PC-9 (cell line): ENCODE results near the gene HPS3. TPM values are rescaled to one million over a fixed set of nuclear protein-coding genes. Genes with fewer than 3 reads are reported as not detected.

Source experiments
- BruUV-seq: library from RNA; stranded (reverse); fragments of 400-500 nt; replicated peaks from 2 replicates; lab custom pipeline; 2021; lab: Mats Ljungman, UMichigan
- CTCF ChIA-PET: fragments of 300-600 bp; sonication (Branson Sonifier 250); formaldehyde crosslinking; loops from one replicate; lab custom pipeline; 2022; ENCODE audit warnings: antibody characterized with exemption; lab: Charles Lee
- POLR2A ChIA-PET: fragments of 300-600 bp; sonication (Branson Sonifier 250); formaldehyde crosslinking; loops from one replicate; lab custom pipeline; 2022; ENCODE audit warnings: antibody characterized with exemption; ENCODE audit not compliant: unreplicated experiment; lab: Charles Lee
- DNase-seq, 2 experiments: peaks; one replicate each; pipeline versions ENCODE4 v3.0.0 to v3.0.0-alpha.2; 2015 to 2022; ENCODE audit warnings: mixed read lengths in 1 of 2
- H2AFZ ChIP-seq: fragments of 200-600 bp; sonication (generic); 2 replicates; pipeline ENCODE4 v1.8.1; 2017; ENCODE audit warnings: antibody characterized with exemption
- H3F3A ChIP-seq: fragments of 200-600 bp; sonication (generic); 2 replicates; pipeline ENCODE4 v1.8.1; 2017; ENCODE audit warnings: antibody characterized with exemption, mild to moderate bottlenecking, low read depth; ENCODE audit not compliant: insufficient read depth
- H3K27ac ChIP-seq: fragments of 200-600 bp; sonication (generic); 2 replicates; pipeline ENCODE4 v1.6.1; 2016; ENCODE audit warnings: mixed run types
- H3K27me3 ChIP-seq: fragments of 200-600 bp; sonication (generic); 2 replicates; pipeline ENCODE4 v1.6.1; 2016; ENCODE audit warnings: low read depth, mixed run types; ENCODE audit not compliant: insufficient read depth
- H3K36me3 ChIP-seq: fragments of 200-600 bp; sonication (generic); 2 replicates; pipeline ENCODE4 v1.6.1; 2016; ENCODE audit warnings: low read depth, mixed run types
- H3K4me1 ChIP-seq: fragments of 200-600 bp; sonication (generic); replicated peaks from 2 replicates; pipeline ENCODE4 v1.6.1; 2016; ENCODE audit warnings: mixed run types; ENCODE audit not compliant: insufficient read depth
- H3K4me2 ChIP-seq: fragments of 200-600 bp; sonication (generic); 2 replicates; pipeline ENCODE4 v1.6.1; 2017; ENCODE audit warnings: mixed run types
- H3K4me3 ChIP-seq: fragments of 200-600 bp; sonication (generic); 2 replicates; pipeline ENCODE4 v1.6.1; 2016; ENCODE audit warnings: mixed run types
- H3K79me2 ChIP-seq: fragments of 200-600 bp; sonication (generic); 2 replicates; pipeline ENCODE4 v1.6.1; 2017; ENCODE audit warnings: low read depth, mixed run types
- H3K9me2 ChIP-seq: fragments of 200-600 bp; sonication (generic); 2 replicates; pipeline ENCODE4 v1.8.1; 2017; ENCODE audit warnings: mild to moderate bottlenecking; ENCODE audit not compliant: insufficient read depth
- H3K9me3 ChIP-seq: fragments of 200-600 bp; sonication (generic); 2 replicates; pipeline ENCODE4 v1.8.1; 2016; ENCODE audit warnings: low read depth; ENCODE audit not compliant: insufficient read depth
- H4K20me1 ChIP-seq: fragments of 200-600 bp; sonication (generic); 2 replicates; pipeline ENCODE4 v1.8.1; 2017; ENCODE audit not compliant: insufficient read depth
- EZH2 ChIP-seq: fragments of 200-600 bp; sonication (generic); IDR thresholded peaks from 2 replicates; pipeline ENCODE4 v1.8.0; 2017; ENCODE audit warnings: antibody characterized with exemption, low read depth
- intact Hi-C: fragments of 100-400 bp; cut with micrococcal nuclease; formaldehyde crosslinking; loops from one replicate; pipeline ENCODE4 v1.10.0; 2022; ENCODE audit not compliant: unreplicated experiment
- total RNA-seq: library from RNA; stranded (reverse); gene quantifications from 2 replicates; pipeline ENCODE4 v1.2.3, GENCODE V29; 2021
- TF ChIP-seq, protein P1 (sequence below): fragments of 200-600 bp; sonication (generic); conservative IDR thresholded peaks from 2 replicates; pipeline ENCODE4 v1.6.1; 2017; ENCODE audit warnings: mixed run types, antibody characterized with exemption, mild to moderate bottlenecking, moderate library complexity

HPS3 gene
- total RNA-seq, 1 experiment from 2014 or later, result 33.4 TPM

DNA sequence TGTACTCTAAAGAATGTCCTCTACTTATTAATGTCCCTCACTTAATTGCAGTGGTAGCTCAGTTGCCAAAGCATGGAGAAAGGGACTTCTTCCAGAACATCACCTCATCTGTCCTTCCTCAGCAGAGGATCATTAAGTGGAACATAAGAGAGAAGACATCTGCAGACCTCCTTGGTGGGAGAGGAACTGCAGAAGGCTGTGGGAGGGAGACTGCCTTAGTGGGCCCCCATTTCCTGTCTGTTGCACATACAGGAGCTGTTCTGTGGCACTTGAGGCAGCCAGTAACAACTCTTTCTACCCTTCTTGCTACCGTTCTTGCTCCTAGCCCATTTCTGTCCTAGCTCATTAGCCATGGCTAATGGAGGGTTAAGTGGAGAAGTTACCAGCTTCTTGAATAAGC lies 33.6 kb downstream of the HPS3 start:
- ChIA-PET POLR2A (interaction anchor here (0.7 kb wide), 1 partner anchor 262 kb away, joined by 3 read pairs; no protein-coding TSS in a partner anchor), CTCF (interaction anchor here (0.9 kb wide), 1 partner anchor 43 kb away, joined by 3 read pairs; no protein-coding TSS in a partner anchor)
- no peak overlapping the region for H2AFZ ChIP-seq
- no peak overlapping the region for H3K4me3 ChIP-seq
- DNase-seq, result no peak
- intact Hi-C loops, result no loop called here
- H3K4me2 ChIP-seq, result no peak overlapping the region
- no peaks in the 10 kb centered on the region for H4K20me1 ChIP-seq
- no peaks in the 10 kb centered on the region for H3K27me3 ChIP-seq
- H3F3A ChIP-seq, result peaks cover 6% of the 10 kb centered on the region; the same call in 1 of the 2 replicates
- peaks cover 40% of the 10 kb centered on the region for H3K36me3 ChIP-seq
- no peaks in the 10 kb centered on the region for H3K9me2 ChIP-seq
- no TSS peak for BruUV-seq
- H3K79me2 ChIP-seq, result no peaks in the 10 kb centered on the region
- peaks cover 15% of the 10 kb centered on the region for H3K4me1 ChIP-seq
- no peak overlapping the region for H3K27ac ChIP-seq
- no peaks in the 10 kb centered on the region for H3K9me3 ChIP-seq
- TF ChIP-seq, protein P1, sequence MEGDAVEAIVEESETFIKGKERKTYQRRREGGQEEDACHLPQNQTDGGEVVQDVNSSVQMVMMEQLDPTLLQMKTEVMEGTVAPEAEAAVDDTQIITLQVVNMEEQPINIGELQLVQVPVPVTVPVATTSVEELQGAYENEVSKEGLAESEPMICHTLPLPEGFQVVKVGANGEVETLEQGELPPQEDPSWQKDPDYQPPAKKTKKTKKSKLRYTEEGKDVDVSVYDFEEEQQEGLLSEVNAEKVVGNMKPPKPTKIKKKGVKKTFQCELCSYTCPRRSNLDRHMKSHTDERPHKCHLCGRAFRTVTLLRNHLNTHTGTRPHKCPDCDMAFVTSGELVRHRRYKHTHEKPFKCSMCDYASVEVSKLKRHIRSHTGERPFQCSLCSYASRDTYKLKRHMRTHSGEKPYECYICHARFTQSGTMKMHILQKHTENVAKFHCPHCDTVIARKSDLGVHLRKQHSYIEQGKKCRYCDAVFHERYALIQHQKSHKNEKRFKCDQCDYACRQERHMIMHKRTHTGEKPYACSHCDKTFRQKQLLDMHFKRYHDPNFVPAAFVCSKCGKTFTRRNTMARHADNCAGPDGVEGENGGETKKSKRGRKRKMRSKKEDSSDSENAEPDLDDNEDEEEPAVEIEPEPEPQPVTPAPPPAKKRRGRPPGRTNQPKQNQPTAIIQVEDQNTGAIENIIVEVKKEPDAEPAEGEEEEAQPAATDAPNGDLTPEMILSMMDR, result no peak
- TF ChIP-seq EZH2, result no peak

DNA sequence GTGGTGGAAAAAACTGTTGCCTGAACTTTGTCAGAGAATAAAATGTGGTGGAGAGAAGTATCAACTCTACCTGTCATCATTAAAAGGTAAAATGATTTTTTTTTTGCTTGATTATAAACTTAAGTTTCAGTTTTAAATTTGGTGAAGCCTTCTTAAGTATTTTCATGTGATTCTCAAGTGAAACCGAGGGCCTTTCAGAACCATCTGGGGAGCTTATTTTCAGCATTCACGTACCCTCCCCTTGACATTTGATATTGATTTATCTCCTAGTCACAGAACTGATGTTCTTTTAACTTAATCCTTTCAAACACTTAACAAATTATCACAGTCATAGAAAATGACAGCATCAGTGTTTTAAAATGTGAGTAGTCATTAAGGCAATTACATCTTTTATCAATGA lies 38.5 kb downstream of the HPS3 start:
- H3K36me3 ChIP-seq, result peaks cover 29% of the 10 kb centered on the region
- no peaks in the 10 kb centered on the region for H4K20me1 ChIP-seq
- H3K4me2 ChIP-seq, result no peak overlapping the region
- H3F3A ChIP-seq, result peaks cover 6% of the 10 kb centered on the region; the same call in 1 of the 2 replicates
- no peak for DNase-seq
- intact Hi-C loops, result no loop called here
- peaks cover 15% of the 10 kb centered on the region for H3K4me1 ChIP-seq
- no peak overlapping the region for H2AFZ ChIP-seq
- H3K9me2 ChIP-seq, result no peaks in the 10 kb centered on the region
- H3K79me2 ChIP-seq, result no peaks in the 10 kb centered on the region
- H3K9me3 ChIP-seq, result no peaks in the 10 kb centered on the region
- H3K27me3 ChIP-seq, result no peaks in the 10 kb centered on the region
- TF ChIP-seq, protein P1, result no peak
- no peak for TF ChIP-seq EZH2
- no TSS peak for BruUV-seq
- no peak overlapping the region for H3K4me3 ChIP-seq
- ChIA-PET POLR2A (no interaction called here), CTCF (no interaction called here)
- H3K27ac ChIP-seq, result no peak overlapping the region

DNA sequence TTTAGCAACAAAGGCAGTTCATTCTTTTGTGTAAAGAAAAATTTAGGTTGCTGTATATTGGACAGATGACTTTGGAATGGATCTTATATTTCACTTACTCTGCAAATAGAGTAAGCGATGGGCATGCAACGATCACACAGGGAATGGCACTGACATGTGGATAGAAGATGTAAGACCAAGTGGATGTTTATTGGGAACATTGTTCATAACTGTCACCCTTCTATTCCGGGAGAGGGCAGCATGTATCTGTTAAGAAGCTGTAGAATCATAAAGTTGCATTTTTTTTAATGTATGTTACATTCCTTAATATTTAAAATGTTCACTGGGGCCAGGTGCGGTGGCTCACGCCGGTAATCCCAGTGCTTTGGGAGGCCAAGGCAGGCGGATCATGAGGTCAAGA lies 41.2 kb downstream of the HPS3 start:
- H3K4me2 ChIP-seq, result no peak overlapping the region
- no peak overlapping the region for H2AFZ ChIP-seq
- H3K4me1 ChIP-seq, result peaks cover 3% of the 10 kb centered on the region; the same call in 1 of the 2 replicates
- peaks cover 2% of the 10 kb centered on the region; the same call in 1 of the 2 replicates for H3F3A ChIP-seq
- no peak overlapping the region for H3K27ac ChIP-seq
- H3K9me2 ChIP-seq, result no peaks in the 10 kb centered on the region
- no peak overlapping the region for H3K4me3 ChIP-seq
- H3K36me3 ChIP-seq, result peaks cover 25% of the 10 kb centered on the region
- ChIA-PET CTCF (no interaction called here), POLR2A (no interaction called here)
- no peaks in the 10 kb centered on the region for H4K20me1 ChIP-seq
- no TSS peak for BruUV-seq
- TF ChIP-seq, protein P1, result no peak
- no peak for TF ChIP-seq EZH2
- H3K79me2 ChIP-seq, result no peaks in the 10 kb centered on the region
- H3K9me3 ChIP-seq, result no peaks in the 10 kb centered on the region
- H3K27me3 ChIP-seq, result no peaks in the 10 kb centered on the region
- intact Hi-C loops, result no loop called here
- no peak for DNase-seq
